GM18526 (cell line): ENCODE data around the gene LILRB3.

Experiments used
- POLR2A ChIP-seq: IDR thresholded peaks from 3 replicates; pipeline ENCODE4 v1.6.1; 2011; ENCODE audit not compliant: insufficient read length; ENCODE audit errors: extremely low read depth

The LILRB3 gene

GRCh38 chr19:54190503-54191010 lies 32.2 kb downstream of the LILRB3 start:
- TF ChIP-seq POLR2A = no peak

- peak; percentile 64 for TF ChIP-seq POLR2A
These were observed 32.9 kb downstream of the LILRB3 start for GRCh38 chr19:54189735-54190502.

- peak; percentile 59 for TF ChIP-seq POLR2A
These were observed 33.6 kb downstream of the LILRB3 start, which contains the start of gene MBOAT7 for GRCh38 chr19:54189145-54189734. TSS of gene MBOAT7 (minus strand) at chr19:54189580. CDS start at chr19:54188508, 1,072 bp downstream.

GRCh38 chr19:54188215-54188871 lies 34.5 kb downstream of the LILRB3 start:
- no peak for TF ChIP-seq POLR2A

- no peak for TF ChIP-seq POLR2A
These were observed 35.8 kb downstream of the LILRB3 start for GRCh38 chr19:54186934-54187381.

- TF ChIP-seq POLR2A = no peak
These were observed 36.5 kb downstream of the LILRB3 start for GRCh38 chr19:54186351-54186750.

- no peak for TF ChIP-seq POLR2A
These were observed 39.4 kb downstream of the LILRB3 start for GRCh38 chr19:54183431-54183830.

GRCh38 chr19:54180691-54181091 lies 42.1 kb downstream of the LILRB3 start:
- no peak for TF ChIP-seq POLR2A

- no peak for TF ChIP-seq POLR2A
These were observed 42.8 kb downstream of the LILRB3 start for GRCh38 chr19:54179921-54180461.

- TF ChIP-seq POLR2A = no peak
These were observed 43.5 kb downstream of the LILRB3 start for GRCh38 chr19:54179262-54179852.

- no peak for TF ChIP-seq POLR2A
These were observed 44.1 kb downstream of the LILRB3 start for GRCh38 chr19:54178581-54179261.

GRCh38 chr19:54173951-54174834 lies 48.6 kb downstream of the LILRB3 start:
- no peak for TF ChIP-seq POLR2A

- no peak for TF ChIP-seq POLR2A
These were observed 49.5 kb downstream of the LILRB3 start for GRCh38 chr19:54173359-54173699.

- TF ChIP-seq POLR2A = no peak
These were observed 50.1 kb downstream of the LILRB3 start, which contains the start of gene TMC4 for GRCh38 chr19:54172471-54173358. TSS of gene TMC4 (minus strand) at chr19:54173160. CDS start at chr19:54173117, 43 bp downstream.
